Renal pelvis (tissue), 12 donors: ENCODE data around the gene SAAL1. TPM values are rescaled to one million over a fixed set of nuclear protein-coding genes. Genes with fewer than 3 reads are reported as not detected.
"Not testable (repeated sequence)": the region's sequence is repeated elsewhere in the genome, so short reads cannot be mapped to it uniquely, and the experiment has no call there.

ENCODE experiments used
- DNase-seq: peaks from one replicate; pipeline ENCODE4 v3.0.0-alpha.2; 2013
- long read RNA-seq, 16 experiments: transcript quantifications; one replicate each; lab custom pipeline, GENCODE V29; 2026
- polyA plus RNA-seq, 3 donors: library from polyadenylated mRNA; unstranded; fragments of 120-200 nt; gene quantifications; one replicate each; pipeline ENCODE4 v1.2.1, GENCODE V29; 2013; ENCODE audit not compliant: insufficient read length in 3 of 3

Gene SAAL1
- 10 to 100 TPM; 25.9 to 39.7 (median 36.1) TPM for polyA plus RNA-seq
- long read RNA-seq, donor 1, partial matches to known transcripts: 0 of 3 reads
- long read RNA-seq, donor 1, other reads (novel, unspliced or antisense): 0 of 3 reads
- long read RNA-seq, donor 2, transcript SAAL1-202 (12 exons, 1,582 nt): major isoform, 6 of 9 reads
- long read RNA-seq, donor 2, partial matches to known transcripts: 0 of 9 reads
- long read RNA-seq, donor 2, other reads (novel, unspliced or antisense): 0 of 9 reads
- long read RNA-seq, donor 3, transcript SAAL1-202 (12 exons, 1,582 nt): major isoform, 5 of 7 reads
- long read RNA-seq, donor 3, partial matches to known transcripts: 0 of 7 reads
- long read RNA-seq, donor 3, other reads (novel, unspliced or antisense): 0 of 7 reads
- long read RNA-seq, donor 4, partial matches to known transcripts: 0 of 4 reads
- long read RNA-seq, donor 4, other reads (novel, unspliced or antisense): 0 of 4 reads
- long read RNA-seq, donor 5, partial matches to known transcripts: 0 of 2 reads
- long read RNA-seq, donor 5, other reads (novel, unspliced or antisense): 0 of 2 reads
- long read RNA-seq, donor 6, partial matches to known transcripts: 0 of 5 reads
- long read RNA-seq, donor 6, other reads (novel, unspliced or antisense): 0 of 5 reads
- long read RNA-seq, donor 7, partial matches to known transcripts: 0 of 5 reads
- long read RNA-seq, donor 7, other reads (novel, unspliced or antisense): 0 of 5 reads
- long read RNA-seq, donor 8, partial matches to known transcripts: 0 of 4 reads
- long read RNA-seq, donor 8, other reads (novel, unspliced or antisense): 0 of 4 reads
- long read RNA-seq, donor 9, transcript SAAL1-202 (12 exons, 1,582 nt): major isoform, 7 of 9 reads
- long read RNA-seq, donor 9, partial matches to known transcripts: 0 of 9 reads
- long read RNA-seq, donor 9, other reads (novel, unspliced or antisense): 0 of 9 reads
- long read RNA-seq, donor 10, partial matches to known transcripts: 5 of 16 reads
- long read RNA-seq, donor 10, other reads (novel, unspliced or antisense): 0 of 16 reads
- long read RNA-seq, donor 11, partial matches to known transcripts: 0 of 6 reads
- long read RNA-seq, donor 11, other reads (novel, unspliced or antisense): 0 of 6 reads
- long read RNA-seq, donor 12, partial matches to known transcripts: 6 of 13 reads
- long read RNA-seq, donor 12, other reads (novel, unspliced or antisense): 0 of 13 reads
- long read RNA-seq, donor 13, partial matches to known transcripts: 0 of 2 reads
- long read RNA-seq, donor 13, other reads (novel, unspliced or antisense): 0 of 2 reads
- long read RNA-seq, donor 14: 0 reads
- long read RNA-seq, donor 15, partial matches to known transcripts: 0 of 9 reads
- long read RNA-seq, donor 15, other reads (novel, unspliced or antisense): 0 of 9 reads
- long read RNA-seq, donor 16, partial matches to known transcripts: 0 of 3 reads
- long read RNA-seq, donor 16, other reads (novel, unspliced or antisense): 0 of 3 reads

- peak; percentile 81 for DNase-seq
Observed at GRCh38 chr11:18105802-18106574, at the start of gene SAAL1. Gene SAAL1, minus strand, starts transcription at chr11:18106082. Its CDS starts 41 bp downstream, at chr11:18106041.

GRCh38 chr11:18151581-18151980 lies 45.7 kb upstream of the SAAL1 start:
- no peak for DNase-seq

- DNase-seq: no peak
Observed at GRCh38 chr11:18145837-18146236, 40.0 kb upstream of the SAAL1 start.

- no peak for DNase-seq
Observed at GRCh38 chr11:18145025-18145424, 39.1 kb upstream of the SAAL1 start.

GRCh38 chr11:18144243-18144642 lies 38.4 kb upstream of the SAAL1 start:
- no peak for DNase-seq

- DNase-seq: no peak
Observed at GRCh38 chr11:18140145-18140544, 34.3 kb upstream of the SAAL1 start.

GRCh38 chr11:18137186-18137800 lies 31.4 kb upstream of the SAAL1 start:
- DNase-seq: no peak

GRCh38 chr11:18135308-18135707 lies 29.4 kb upstream of the SAAL1 start:
- DNase-seq: no peak

- DNase-seq: no peak
Observed at GRCh38 chr11:18132341-18132740, 26.5 kb upstream of the SAAL1 start, which contains the start of gene MRGPRX3. Gene MRGPRX3, plus strand, starts transcription at chr11:18132571. Its CDS starts 4,632 bp downstream, at chr11:18137203.

- not testable (repeated sequence) for DNase-seq
Observed at GRCh38 chr11:18131115-18131514, 25.2 kb upstream of the SAAL1 start.

- not testable (repeated sequence) for DNase-seq
Observed at GRCh38 chr11:18121331-18121828, 15.5 kb upstream of the SAAL1 start.

GRCh38 chr11:18115360-18116127 lies 9.7 kb upstream of the SAAL1 start:
- DNase-seq: peak; percentile 40

GRCh38 chr11:18111005-18111404 lies 5.1 kb upstream of the SAAL1 start:
- no peak for DNase-seq

GRCh38 chr11:18108254-18108653 lies 2.4 kb upstream of the SAAL1 start:
- DNase-seq: no peak

GRCh38 chr11:18106688-18107087 lies 806 bp upstream of the SAAL1 start:
- DNase-seq: no peak

GRCh38 chr11:18105086-18105801 lies 638 bp downstream of the SAAL1 start:
- no peak for DNase-seq

- DNase-seq: no peak
Observed at GRCh38 chr11:18100926-18101656, 4.8 kb downstream of the SAAL1 start.

GRCh38 chr11:18093959-18094358 lies 11.9 kb downstream of the SAAL1 start:
- DNase-seq: no peak
